MM.1S (cell line): ENCODE data around the gene OLFML2B.

Experiments
- DNase-seq: peaks from one replicate; pipeline ENCODE4 v3.0.0-alpha.2; 2015
- H2AFZ ChIP-seq: fragments of 300-600 bp; sonication (generic); 2 replicates; pipeline ENCODE4 v1.6.0; 2016; ENCODE audit warnings: antibody characterized with exemption, low read length
- H3F3A ChIP-seq: fragments of 300-600 bp; sonication (generic); 2 replicates; pipeline ENCODE4 v1.6.1; 2016; ENCODE audit warnings: mild to moderate bottlenecking, antibody characterized with exemption, low read length, moderate library complexity, mixed read lengths; ENCODE audit not compliant: insufficient read depth
- H3K27ac ChIP-seq: fragments of 300-600 bp; sonication (generic); 2 replicates; pipeline ENCODE4 v1.5.1; 2016; ENCODE audit warnings: mild to moderate bottlenecking, low read length
- H3K27me3 ChIP-seq: fragments of 300-600 bp; sonication (generic); replicated peaks from 2 replicates; pipeline ENCODE4 v1.6.0; 2016; ENCODE audit warnings: low read length; ENCODE audit not compliant: insufficient read depth
- H3K36me3 ChIP-seq: fragments of 300-600 bp; sonication (generic); replicated peaks from 2 replicates; pipeline ENCODE4 v1.6.1; 2016; ENCODE audit warnings: mild to moderate bottlenecking, low read length, mixed read lengths; ENCODE audit not compliant: insufficient read depth
- H3K4me1 ChIP-seq: fragments of 300-600 bp; sonication (generic); 2 replicates; pipeline ENCODE4 v1.6.1; 2016; ENCODE audit warnings: low read length, mixed read lengths
- H3K4me2 ChIP-seq: fragments of 300-600 bp; sonication (generic); 2 replicates; pipeline ENCODE4 v1.6.0; 2016; ENCODE audit warnings: low read depth, low read length
- H3K4me3 ChIP-seq: fragments of 300-600 bp; sonication (generic); 2 replicates; pipeline ENCODE4 v1.5.1; 2016; ENCODE audit warnings: low read length, mixed read lengths
- H3K79me2 ChIP-seq: fragments of 300-600 bp; sonication (generic); 2 replicates; pipeline ENCODE4 v1.6.1; 2016; ENCODE audit warnings: mixed run types, low read length, mixed read lengths
- H3K9ac ChIP-seq: fragments of 300-600 bp; sonication (generic); 2 replicates; pipeline ENCODE4 v1.6.1; 2016; ENCODE audit warnings: low read length, mixed read lengths
- H3K9me2 ChIP-seq: fragments of 300-600 bp; sonication (generic); replicated peaks from 2 replicates; pipeline ENCODE4 v1.6.1; 2016; ENCODE audit warnings: mild to moderate bottlenecking, low read length, mixed read lengths; ENCODE audit not compliant: insufficient read depth
- H3K9me3 ChIP-seq: fragments of 300-600 bp; sonication (generic); replicated peaks from 2 replicates; pipeline ENCODE4 v1.6.1; 2016; ENCODE audit warnings: mild to moderate bottlenecking, low read length, mixed read lengths; ENCODE audit not compliant: insufficient read depth
- H4K20me1 ChIP-seq: fragments of 300-600 bp; sonication (generic); 2 replicates; pipeline ENCODE4 v1.6.1; 2016; ENCODE audit warnings: mild to moderate bottlenecking, low read length, moderate library complexity, mixed read lengths; ENCODE audit not compliant: insufficient read depth
- CTCF ChIP-seq: fragments of 300-600 bp; sonication (generic); IDR thresholded peaks from 2 replicates; pipeline ENCODE4 v1.5.1; 2016; ENCODE audit warnings: antibody characterized with exemption, low read length, mixed read lengths
- EZH2 ChIP-seq: fragments of 300-600 bp; sonication (generic); optimal IDR thresholded peaks from 2 replicates; pipeline ENCODE3; 2017; ENCODE audit warnings: low read depth, mild to moderate bottlenecking, antibody characterized with exemption, low read length, mixed read lengths
- EZH2phosphoT487 ChIP-seq: fragments of 300-600 bp; sonication (generic); IDR thresholded peaks from 2 replicates; pipeline ENCODE4 v1.6.1; 2018; ENCODE audit warnings: antibody characterized with exemption, low read length

The OLFML2B gene

GRCh38 chr1:162022626-162023025 is 1.0 kb downstream of the OLFML2B start:
- H3K4me2 ChIP-seq, result no peak overlapping the region
- no peaks in the 10 kb centered on the region for H3K9me2 ChIP-seq
- no peak overlapping the region for H3K4me3 ChIP-seq
- no peaks in the 10 kb centered on the region for H3K9me3 ChIP-seq
- peaks cover 5% of the 10 kb centered on the region; the same call in 1 of the 2 replicates for H3K27me3 ChIP-seq
- no peak for TF ChIP-seq EZH2
- no peak for TF ChIP-seq EZH2phosphoT487
- no peak for TF ChIP-seq CTCF
- no peak overlapping the region for H2AFZ ChIP-seq
- no peaks in the 10 kb centered on the region for H4K20me1 ChIP-seq
- H3K36me3 ChIP-seq, result no peaks in the 10 kb centered on the region
- H3K27ac ChIP-seq, result no peak overlapping the region
- DNase-seq, result no peak
- no peaks in the 10 kb centered on the region for H3F3A ChIP-seq
- no peaks in the 10 kb centered on the region for H3K79me2 ChIP-seq
- no peak overlapping the region for H3K9ac ChIP-seq
- no peaks in the 10 kb centered on the region for H3K4me1 ChIP-seq

DNA sequence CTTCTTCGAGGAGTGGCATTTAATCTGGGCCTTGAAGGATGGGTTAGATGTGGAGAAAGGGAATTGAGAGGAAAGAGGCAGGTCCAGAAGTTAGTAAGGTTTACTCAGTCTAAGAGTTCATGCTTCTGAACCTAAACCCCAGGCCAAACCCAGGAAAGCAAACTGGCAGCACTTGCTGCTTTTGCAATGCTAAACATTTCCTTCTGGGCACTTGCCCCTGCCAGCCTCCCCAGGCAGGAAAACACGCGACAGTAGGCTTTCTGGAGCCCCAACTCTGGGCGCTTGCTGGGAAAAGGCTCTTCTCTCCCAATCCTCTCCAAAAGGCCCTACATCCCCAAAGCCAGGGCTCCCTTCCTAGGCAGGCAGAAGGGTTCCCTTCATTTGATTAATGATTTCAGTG is 2.5 kb downstream of the OLFML2B start:
- Histone ChIP-seq H4K20me1 (no peaks in the 10 kb centered on the region), H3K9me3 (no peaks in the 10 kb centered on the region), H3K9ac (no peak overlapping the region), H3K27ac (no peak overlapping the region), H3K79me2 (no peaks in the 10 kb centered on the region), H3K4me3 (no peak overlapping the region), H3F3A (no peaks in the 10 kb centered on the region), H3K27me3 (peaks cover 5% of the 10 kb centered on the region; the same call in 1 of the 2 replicates), H3K4me1 (no peaks in the 10 kb centered on the region), H3K9me2 (no peaks in the 10 kb centered on the region), H2AFZ (no peak overlapping the region), H3K4me2 (no peak overlapping the region), H3K36me3 (no peaks in the 10 kb centered on the region)
- no peak for TF ChIP-seq EZH2phosphoT487
- TF ChIP-seq EZH2, result no peak
- no peak for TF ChIP-seq CTCF
- no peak for DNase-seq

DNA sequence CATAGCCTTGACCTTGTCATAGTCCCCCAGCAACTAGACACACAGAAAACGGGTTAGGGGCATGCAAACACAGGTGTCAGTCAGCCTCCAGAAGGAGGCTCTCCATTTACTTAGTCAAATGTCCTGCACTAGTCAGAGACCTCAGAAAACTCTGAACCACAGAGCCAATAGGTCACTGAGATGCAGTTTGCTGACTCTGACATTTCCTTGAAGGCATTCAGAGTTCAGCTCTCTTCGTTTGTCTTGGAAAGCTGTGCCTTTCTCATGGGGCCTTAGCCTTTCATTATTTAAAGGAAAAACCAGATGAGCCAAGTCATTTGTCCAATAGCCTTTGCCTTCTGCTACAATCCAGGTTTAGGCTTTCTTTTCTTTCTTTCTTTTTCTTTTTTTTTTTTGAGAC is 3.5 kb downstream of the OLFML2B start:
- no peak for TF ChIP-seq CTCF
- TF ChIP-seq EZH2phosphoT487, result no peak
- no peak for TF ChIP-seq EZH2
- H3K9me2 ChIP-seq, result no peaks in the 10 kb centered on the region
- no peaks in the 10 kb centered on the region for H3K9me3 ChIP-seq
- H3K4me1 ChIP-seq, result no peaks in the 10 kb centered on the region
- no peaks in the 10 kb centered on the region for H3K36me3 ChIP-seq
- H3K27ac ChIP-seq, result no peak overlapping the region
- no peak overlapping the region for H2AFZ ChIP-seq
- H3K4me2 ChIP-seq, result no peak overlapping the region
- H3K4me3 ChIP-seq, result no peak overlapping the region
- no peaks in the 10 kb centered on the region for H4K20me1 ChIP-seq
- no peaks in the 10 kb centered on the region for H3K79me2 ChIP-seq
- H3F3A ChIP-seq, result no peaks in the 10 kb centered on the region
- H3K9ac ChIP-seq, result no peak overlapping the region
- H3K27me3 ChIP-seq, result peaks cover 5% of the 10 kb centered on the region; the same call in 1 of the 2 replicates
- peak; percentile 40 for DNase-seq
